AG10803 (cell line): ENCODE data around the gene SPINK14.

Experiments used
- DNase-seq: peaks from one replicate; pipeline ENCODE4 v3.0.0; 2010; ENCODE audit warnings: low read depth
- H3K4me3 ChIP-seq: 2 replicates; pipeline ENCODE4 v1.5.1; 2011; ENCODE audit warnings: mild to moderate bottlenecking, low read length, control low read depth
- CTCF ChIP-seq: conservative IDR thresholded peaks from 2 replicates; pipeline ENCODE4 v1.5.1; 2011; ENCODE audit warnings: mild to moderate bottlenecking, low read length, control low read depth, inconsistent platforms

The SPINK14 gene

GRCh38 chr5:148191010-148191409, 22.7 kb downstream of the SPINK14 start:
- H3K4me3 ChIP-seq, result no peak overlapping the region
- no peak for DNase-seq
- TF ChIP-seq CTCF, result no peak

GRCh38 chr5:148193202-148193601, 24.9 kb downstream of the SPINK14 start:
- TF ChIP-seq CTCF, result no peak
- DNase-seq, result no peak
- no peak overlapping the region for H3K4me3 ChIP-seq

GRCh38 chr5:148201151-148201550, 32.8 kb downstream of the SPINK14 start:
- DNase-seq, result no peak
- H3K4me3 ChIP-seq, result no peak overlapping the region
- no peak for TF ChIP-seq CTCF

GRCh38 chr5:148202531-148203203, 34.3 kb downstream of the SPINK14 start, which contains the start of gene SPINK6:
Gene SPINK6, plus strand, starts transcription at chr5:148203042. Its CDS starts 55 bp downstream, at chr5:148203097.
- no peak within 1 kb of the TSS for H3K4me3 ChIP-seq
- no peak for TF ChIP-seq CTCF
- no peak for DNase-seq

GRCh38 chr5:148205044-148205806, 36.9 kb downstream of the SPINK14 start:
- no peak for DNase-seq
- no peak for TF ChIP-seq CTCF

GRCh38 chr5:148205865-148206264, 37.5 kb downstream of the SPINK14 start:
- no peak for DNase-seq
- no peak for TF ChIP-seq CTCF
- no peak overlapping the region for H3K4me3 ChIP-seq

More at GRCh38 chr5:148205044-148205806, 36.9 kb downstream of the SPINK14 start:
- H3K4me3 ChIP-seq, result no peak overlapping the region

GRCh38 chr5:148206620-148207019, 38.3 kb downstream of the SPINK14 start:
- no peak for DNase-seq
- TF ChIP-seq CTCF, result no peak

More at GRCh38 chr5:148206620-148207019, 38.3 kb downstream of the SPINK14 start:
- no peak overlapping the region for H3K4me3 ChIP-seq
